HG02943 (cell line): Measurements from ENCODE around the gene TMPRSS11D.

ENCODE experiments used
- ATAC-seq: cut with Tn5 transposase; IDR thresholded peaks from one replicate; pipeline ENCODE4 v1.9.1; 2021; ENCODE audit warnings: mild to moderate bottlenecking, low read depth, moderate library complexity; ENCODE audit not compliant: unreplicated experiment

TMPRSS11D gene

GRCh38 chr4:67891645-67892044 lies 7.8 kb upstream of the TMPRSS11D start:
- no peak for ATAC-seq

- no peak for ATAC-seq
Measured at GRCh38 chr4:67886281-67886680, 2.5 kb upstream of the TMPRSS11D start.

GRCh38 chr4:67885762-67886161 lies 2.0 kb upstream of the TMPRSS11D start:
- no peak for ATAC-seq

- ATAC-seq = no peak
Measured at GRCh38 chr4:67884701-67885100, 899 bp upstream of the TMPRSS11D start.

GRCh38 chr4:67883458-67883857 lies 344 bp downstream of the TMPRSS11D start:
- no peak for ATAC-seq

- no peak for ATAC-seq
Measured at GRCh38 chr4:67880866-67881610, 2.8 kb downstream of the TMPRSS11D start.

GRCh38 chr4:67879486-67879885 lies 4.3 kb downstream of the TMPRSS11D start:
- no peak for ATAC-seq

GRCh38 chr4:67877086-67877485 lies 6.7 kb downstream of the TMPRSS11D start:
- no peak for ATAC-seq

GRCh38 chr4:67874986-67875385 lies 8.8 kb downstream of the TMPRSS11D start:
- ATAC-seq = no peak

- no peak for ATAC-seq
Measured at GRCh38 chr4:67873116-67873515, 10.7 kb downstream of the TMPRSS11D start.

- no peak for ATAC-seq
Measured at GRCh38 chr4:67871867-67872266, 11.9 kb downstream of the TMPRSS11D start.

GRCh38 chr4:67869580-67870190 lies 14.1 kb downstream of the TMPRSS11D start:
- ATAC-seq = no peak

GRCh38 chr4:67861513-67861912 lies 22.3 kb downstream of the TMPRSS11D start:
- ATAC-seq = no peak

GRCh38 chr4:67853336-67853735 lies 30.5 kb downstream of the TMPRSS11D start:
- ATAC-seq = no peak

- ATAC-seq = no peak
Measured at GRCh38 chr4:67820903-67821302, 62.9 kb downstream of the TMPRSS11D start.

GRCh38 chr4:67810011-67810410 lies 73.8 kb downstream of the TMPRSS11D start:
- no peak for ATAC-seq

GRCh38 chr4:67809502-67809901 lies 74.3 kb downstream of the TMPRSS11D start:
- no peak for ATAC-seq

GRCh38 chr4:67796810-67797209 lies 87.0 kb downstream of the TMPRSS11D start:
- ATAC-seq = no peak

GRCh38 chr4:67790721-67791120 lies 93.1 kb downstream of the TMPRSS11D start:
- no peak for ATAC-seq

- no peak for ATAC-seq
Measured at GRCh38 chr4:67787311-67787710, 96.5 kb downstream of the TMPRSS11D start.

- ATAC-seq = no peak
Measured at GRCh38 chr4:67785528-67785927, 98.3 kb downstream of the TMPRSS11D start.

- ATAC-seq = no peak
Measured at GRCh38 chr4:67779631-67780030, 104.2 kb downstream of the TMPRSS11D start.
